Kidney (tissue), 14 donors: ENCODE measurements around the gene CRIP2. TPM values are rescaled to one million over a fixed set of nuclear protein-coding genes. Genes with fewer than 3 reads are reported as not detected.

Experiments
- DNase-seq, 5 donors: peaks; one replicate each; pipeline ENCODE4 v3.0.0-alpha.2; 2013 to 2020
- FAIRE-seq: peaks from 2 replicates; lab custom pipeline; 2012; peaks lifted over from hg19 to GRCh38; lab: Jason Lieb, UNC
- H3K27ac ChIP-seq, 2 donors: one replicate each; pipeline ENCODE4 v1.7.0; 2013; ENCODE audit warnings: low read depth in 2 of 2, low read length in 2 of 2, inconsistent platforms in 1 of 2
- H3K27me3 ChIP-seq: one replicate; pipeline ENCODE4 v1.7.1; 2013; ENCODE audit warnings: low read length, inconsistent platforms; ENCODE audit not compliant: control insufficient read depth, insufficient read depth
- H3K36me3 ChIP-seq, 3 donors: one replicate each; pipeline versions ENCODE4 v1.7.0 to v1.7.1; 2013; ENCODE audit warnings: low read length in 3 of 3, control low read depth in 1 of 3, inconsistent platforms in 1 of 3; ENCODE audit not compliant: insufficient read depth in 3 of 3, control insufficient read depth in 2 of 3
- H3K4me1 ChIP-seq, 3 donors: one replicate each; pipeline versions ENCODE4 v1.7.0 to v1.7.1; 2013; ENCODE audit warnings: low read length in 3 of 3, inconsistent platforms in 1 of 3, low read depth in 1 of 3; ENCODE audit not compliant: control insufficient read depth in 2 of 3, insufficient read depth in 2 of 3
- H3K4me3 ChIP-seq, 3 donors: one replicate each; pipeline versions ENCODE4 v1.7.0 to v1.8.1; 2013; ENCODE audit warnings: low read length in 3 of 3, control low read depth in 1 of 3, inconsistent platforms in 1 of 3
- H3K9ac ChIP-seq, 3 donors: one replicate each; pipeline versions ENCODE4 v1.7.0 to v1.7.1; 2013; ENCODE audit warnings: low read length in 3 of 3, control low read depth in 1 of 3, inconsistent platforms in 1 of 3
- H3K9me3 ChIP-seq, 3 donors: one replicate each; pipeline versions ENCODE4 v1.7.0 to v1.7.1; 2013; ENCODE audit warnings: low read length in 3 of 3, control low read depth in 1 of 3, inconsistent platforms in 1 of 3; ENCODE audit not compliant: control insufficient read depth in 2 of 3, insufficient read depth in 1 of 3
- CTCF ChIP-seq: IDR thresholded peaks from 3 replicates; pipeline ENCODE4 v1.5.1; 2012; ENCODE audit warnings: mild to moderate bottlenecking, moderate library complexity, borderline replicate concordance; ENCODE audit not compliant: insufficient read depth; ENCODE audit errors: extremely low read depth
- intact Hi-C: fragments of 100-400 bp; cut with DNase I; formaldehyde crosslinking; loops from one replicate; pipeline ENCODE4 v1.11.1; 2022
- polyA plus RNA-seq: library from polyadenylated mRNA; stranded (reverse); fragments of 350-450 nt; fragmentation: Illumina TruSeq; extraction: RNeasy Lipid Tissue Mini Kit (QIAGEN cat#74804); gene quantifications from one replicate; pipeline ENCODE4 v1.2.3, GENCODE V29; 2014; ENCODE audit warnings: low read depth, low replicate concordance; ENCODE audit not compliant: insufficient read depth
- total RNA-seq: library from RNA; stranded (reverse); fragmentation: NEBNext Ultra II Directional; extraction: Animal tissue kit (Norgen Biotek cat#: 25700); gene quantifications from one replicate; pipeline ENCODE4 v1.2.1, GENCODE V29; 2021
- donor health status: control.
- donor health status: control.
- donor health status: control.
- donor health status: control.
- donor health status: control.
- donor health status: DM: yes; HTN: yes; CAD: no.
- donor health status: Normal renal cell carcinoma (clear cell type).

CRIP2 gene
- total and polyA plus RNA-seq, 2 donors from 2014 or later: 338 to 357 TPM

DNA sequence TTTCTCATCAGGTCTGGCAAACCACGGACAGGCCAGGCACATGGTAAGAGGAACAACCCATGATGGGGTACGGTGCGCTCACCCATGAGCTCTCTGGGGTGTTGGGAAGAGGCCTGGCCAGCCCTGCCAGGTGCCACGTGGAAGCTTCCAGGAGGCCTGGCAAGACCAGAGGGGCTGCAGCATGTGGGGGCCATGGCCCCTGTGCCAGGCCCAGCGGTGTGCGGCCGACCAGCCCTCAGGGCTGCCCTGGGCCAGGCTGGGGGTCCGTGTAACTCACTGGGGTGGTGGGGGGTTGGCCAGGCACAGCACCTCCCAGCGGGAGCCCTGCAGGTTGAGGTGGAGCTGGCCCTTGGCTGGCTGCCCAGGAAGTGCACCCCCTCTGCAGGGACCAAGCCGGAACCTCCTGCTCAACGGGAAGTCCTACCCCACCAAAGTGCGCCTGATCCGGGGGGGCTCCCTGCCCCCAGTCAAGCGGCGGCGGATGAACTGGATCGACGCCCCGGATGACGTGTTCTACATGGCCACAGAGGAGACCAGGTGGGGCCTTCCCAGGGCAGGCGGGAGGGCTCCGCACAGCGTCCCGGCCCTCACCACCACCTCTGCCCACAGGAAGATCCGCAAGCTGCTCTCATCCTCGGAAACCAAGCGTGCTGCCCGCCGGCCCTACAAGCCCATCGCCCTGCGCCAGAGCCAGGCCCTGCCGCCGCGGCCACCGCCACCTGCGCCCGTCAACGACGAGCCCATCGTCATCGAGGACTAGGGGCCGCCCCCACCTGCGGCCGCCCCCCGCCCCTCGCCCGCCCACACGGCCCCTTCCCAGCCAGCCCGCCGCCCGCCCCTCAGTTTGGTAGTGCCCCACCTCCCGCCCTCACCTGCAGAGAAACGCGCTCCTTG is 4.9 kb upstream of the CRIP2 start:
- intact Hi-C loops: no loop called here
- FAIRE-seq (no peak), DNase-seq (peak; percentile 49 to 96 (median 66))
- H3K4me3 ChIP-seq: no peak overlapping the region
- no peak for TF ChIP-seq CTCF
- no peaks in the 10 kb centered on the region for H3K9me3 ChIP-seq
- H3K27me3 ChIP-seq: no peaks in the 10 kb centered on the region
- peak overlapping the region; percentile 43 to 72 for H3K27ac ChIP-seq
- no peak overlapping the region for H3K9ac ChIP-seq
- H3K4me1 ChIP-seq: peaks cover 0 to 37% (median 8%) of the 10 kb centered on the region in 3 donors
- H3K36me3 ChIP-seq: no peaks in the 10 kb centered on the region

DNA sequence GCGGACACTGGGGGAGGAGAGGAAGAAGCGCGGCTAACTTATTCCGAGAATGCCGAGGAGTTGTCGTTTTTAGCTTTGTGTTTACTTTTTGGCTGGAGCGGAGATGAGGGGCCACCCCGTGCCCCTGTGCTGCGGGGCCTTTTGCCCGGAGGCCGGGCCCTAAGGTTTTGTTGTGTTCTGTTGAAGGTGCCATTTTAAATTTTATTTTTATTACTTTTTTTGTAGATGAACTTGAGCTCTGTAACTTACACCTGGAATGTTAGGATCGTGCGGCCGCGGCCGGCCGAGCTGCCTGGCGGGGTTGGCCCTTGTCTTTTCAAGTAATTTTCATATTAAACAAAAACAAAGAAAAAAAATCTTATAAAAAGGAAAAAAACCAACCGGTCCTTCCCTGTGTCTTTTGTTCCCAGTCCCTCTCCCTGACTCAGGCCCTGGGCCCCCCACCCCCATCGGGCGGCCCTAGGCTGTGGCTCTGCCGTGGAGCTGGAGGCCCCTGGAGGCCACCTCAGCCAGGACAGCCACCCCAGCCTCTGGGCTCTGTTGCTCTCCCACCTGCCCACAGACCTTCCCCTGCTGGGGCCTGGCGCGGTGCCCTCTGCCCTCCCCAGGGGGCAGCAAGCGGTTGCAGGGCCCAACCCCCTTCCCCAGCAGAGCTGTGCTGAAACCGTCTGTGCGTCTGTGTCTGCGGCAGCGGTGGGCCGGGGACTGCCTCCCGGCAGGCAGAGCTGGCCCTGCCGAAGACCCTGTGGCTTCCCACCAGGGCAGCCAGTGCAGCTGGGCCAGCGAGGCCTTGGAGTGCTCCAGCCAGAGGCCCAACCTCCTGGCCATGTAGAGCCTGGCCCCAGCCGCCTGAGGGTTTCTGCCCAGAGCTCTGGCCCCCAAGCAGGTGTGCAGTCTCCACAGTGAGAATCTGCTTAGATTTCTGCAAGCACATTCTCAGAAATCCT is 4.0 kb upstream of the CRIP2 start:
- DNase-seq: peak in 3 of 5 donors; percentile 58 to 82 (median 58)
- H3K4me3 ChIP-seq: no peak overlapping the region
- no peak for FAIRE-seq
- peak overlapping the region; percentile 43 to 65 for H3K27ac ChIP-seq
- no peaks in the 10 kb centered on the region for H3K36me3 ChIP-seq
- H3K27me3 ChIP-seq: no peaks in the 10 kb centered on the region
- H3K9ac ChIP-seq: no peak overlapping the region
- no peak for TF ChIP-seq CTCF
- peaks cover 0 to 37% (median 8%) of the 10 kb centered on the region in 3 donors for H3K4me1 ChIP-seq
- H3K9me3 ChIP-seq: no peaks in the 10 kb centered on the region
- intact Hi-C loops: no loop called here

DNA sequence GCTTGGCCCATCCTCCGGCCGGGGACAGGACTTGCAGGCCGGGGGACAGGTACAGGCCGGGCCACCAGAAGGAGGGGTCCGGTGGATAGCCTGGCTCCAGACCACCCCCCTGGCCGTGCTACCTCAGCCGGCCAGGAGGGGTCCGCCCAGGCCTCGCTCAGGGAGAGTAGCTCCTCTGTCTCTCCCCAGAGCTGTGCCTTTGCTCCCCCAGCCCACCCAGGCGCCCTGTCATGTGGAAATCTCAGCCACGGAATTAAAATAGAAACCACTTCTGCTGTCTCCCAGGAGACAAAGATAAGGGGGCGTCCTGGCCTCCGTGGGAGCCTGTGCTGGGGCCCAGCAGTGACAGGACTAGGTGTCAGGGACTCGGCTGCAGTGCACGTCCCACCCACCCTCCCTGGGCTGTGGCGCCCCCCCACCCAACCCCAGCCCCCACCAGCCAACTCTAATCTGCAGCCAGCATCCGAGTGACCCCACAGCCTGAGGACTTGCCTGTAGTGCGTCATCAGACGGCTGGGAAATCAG is 3.3 kb upstream of the CRIP2 start:
- Histone ChIP-seq H3K9ac (peak overlapping the region in 1 of 3 donors; percentile 40), H3K9me3 (no peaks in the 10 kb centered on the region)

More for the DNA sequence above, 3.3 kb upstream of the CRIP2 start:
- Histone ChIP-seq H3K27ac (peak overlapping the region; percentile 43 to 84), H3K27me3 (no peaks in the 10 kb centered on the region), H3K4me1 (peaks cover 0 to 38% (median 8%) of the 10 kb centered on the region in 3 donors), H3K36me3 (no peaks in the 10 kb centered on the region), H3K4me3 (no peak overlapping the region)
- peak in 4 of 5 donors; percentile 59 to 65 (median 60) for DNase-seq
- no peak for TF ChIP-seq CTCF
- intact Hi-C loops: no loop called here
- no peak for FAIRE-seq
